Lung (tissue), 12 donors: ENCODE measurements around the gene KRTAP10-4. TPM values are rescaled to one million over a fixed set of nuclear protein-coding genes. Genes with fewer than 3 reads are reported as not detected.
"Not testable (repeated sequence)": the region's sequence is repeated elsewhere in the genome, so short reads cannot be mapped to it uniquely, and the experiment has no call there.

Experiments
- ATAC-seq: fragments of 200-7000 bp; cut with Tn5 transposase; one replicate; pipeline ENCODE4 v1.9.1; 2020; ENCODE audit warnings: moderate number of reproducible peaks; ENCODE audit not compliant: insufficient read depth, low FRiP score
- DNase-seq, 3 donors: peaks; one replicate each; pipeline ENCODE4 v3.0.0-alpha.2; 2013 to 2017
- H3K27ac ChIP-seq, 2 donors: one replicate each; pipeline ENCODE4 v1.5.1; 2013; ENCODE audit warnings: mild to moderate bottlenecking in 2 of 2, moderate library complexity in 2 of 2, control low read depth in 1 of 2, inconsistent platforms in 1 of 2, low read depth in 1 of 2, low read length in 1 of 2
- H3K27me3 ChIP-seq, 3 donors: one replicate each; pipeline ENCODE4 v1.5.1; 2013; ENCODE audit warnings: low read length in 2 of 3; ENCODE audit not compliant: control insufficient read depth in 3 of 3, insufficient read depth in 3 of 3
- H3K36me3 ChIP-seq, 4 donors: one replicate each; pipeline ENCODE4 v1.5.1; 2013; ENCODE audit warnings: low read length in 4 of 4, mild to moderate bottlenecking in 1 of 4, moderate library complexity in 1 of 4; ENCODE audit not compliant: control insufficient read depth in 4 of 4, insufficient read depth in 4 of 4
- H3K4me1 ChIP-seq, 5 donors: one replicate each; pipeline ENCODE4 v1.5.1; 2013; ENCODE audit warnings: low read length in 5 of 5, mild to moderate bottlenecking in 2 of 5, moderate library complexity in 1 of 5; ENCODE audit not compliant: control insufficient read depth in 5 of 5, insufficient read depth in 5 of 5
- H3K4me3 ChIP-seq: one replicate; pipeline ENCODE4 v1.5.1; 2013; ENCODE audit warnings: mild to moderate bottlenecking, control low read depth, moderate library complexity
- H3K9ac ChIP-seq, 2 donors: one replicate each; pipeline ENCODE4 v1.5.1; 2013; ENCODE audit warnings: low read length in 2 of 2, control low read depth in 1 of 2; ENCODE audit not compliant: insufficient read depth in 1 of 2
- H3K9me3 ChIP-seq, 4 donors: one replicate each; pipeline ENCODE4 v1.5.1; 2013; ENCODE audit warnings: low read length in 3 of 4, mild to moderate bottlenecking in 1 of 4, moderate library complexity in 1 of 4; ENCODE audit not compliant: control insufficient read depth in 4 of 4, insufficient read depth in 3 of 4
- CTCF ChIP-seq: IDR thresholded peaks from 2 replicates; pipeline ENCODE4 v1.5.1; 2012; ENCODE audit warnings: mild to moderate bottlenecking; ENCODE audit errors: control extremely low read depth, extremely low read depth
- WGBS, 2 donors: extraction: QIAGEN DNeasy Blood & Tissue Kit; methylation state at CpG; one replicate each; pipeline ENCODE4 v1.1.7; 2013; 5-methylcytosine and 5-hydroxymethylcytosine counted together
- polyA plus RNA-seq, 2 donors: library from polyadenylated mRNA; stranded (reverse); fragments of 200-250 nt; gene quantifications; one replicate each; pipeline ENCODE4 v1.2.1, GENCODE V29; 2013
- total RNA-seq, 2 donors: library from RNA; depleted of rRNA in 1 of 2; stranded (reverse); fragments of >200 nt in 1 of 2; gene quantifications; one replicate each; pipeline ENCODE4 v1.2.1, GENCODE V29; 2014 to 2021
- donor health status: control.
- donor health status: control.
- donor health status: Bipolar disorder and iron deficiency.
- donor health status: healthy.
- donor health status: DM: yes; HTN: yes; CAD: no.

The KRTAP10-4 gene
- total and polyA plus RNA-seq, 4 donors: not detected

DNA sequence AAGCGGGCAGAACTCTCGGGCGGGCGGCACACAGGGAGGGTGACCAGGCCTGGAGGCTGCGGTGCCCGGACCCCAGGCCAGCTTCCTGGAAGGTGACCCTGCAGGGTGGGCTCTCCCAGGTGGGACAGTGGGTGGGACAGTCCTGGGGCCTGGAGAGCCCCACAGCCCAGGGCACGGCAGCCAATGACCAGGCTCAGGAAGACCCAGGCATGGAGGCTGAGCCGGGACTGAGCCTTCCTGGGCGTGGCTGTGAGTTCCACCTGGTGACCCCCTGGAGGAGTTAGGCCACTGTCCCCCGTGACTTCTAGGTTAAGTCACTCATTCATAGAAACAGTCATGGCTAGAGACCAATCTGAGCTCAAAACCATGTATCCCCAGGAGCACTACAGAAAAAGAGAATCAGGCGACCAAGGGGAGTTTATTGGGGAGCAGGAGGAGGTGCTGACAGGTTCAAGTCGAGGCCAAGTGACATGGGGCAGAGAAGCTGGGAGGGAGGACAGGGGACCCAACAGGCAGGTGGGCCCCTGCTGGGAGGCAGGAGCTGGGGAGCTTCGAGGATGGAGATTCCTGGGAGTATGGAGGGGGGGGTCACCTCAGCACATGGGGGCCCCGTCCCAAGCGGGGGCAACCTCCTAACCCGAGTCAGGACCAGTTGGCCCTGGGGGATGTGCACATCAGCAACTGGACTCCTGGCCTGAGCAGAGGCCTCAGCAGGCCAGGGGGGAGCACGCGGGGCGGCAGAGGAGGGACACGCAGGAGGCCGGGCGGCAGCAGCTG lies 5.7 kb downstream of the KRTAP10-4 start:
- peaks cover 0 to 36% (median 5%) of the 10 kb centered on the region in 4 donors for H3K9me3 ChIP-seq
- no peak overlapping the region for H3K9ac ChIP-seq
- ATAC-seq (no peak), DNase-seq (no peak)
- no peak overlapping the region for H3K27ac ChIP-seq
- H3K27me3 ChIP-seq: peaks cover 0 to 6% (median 6%) of the 10 kb centered on the region in 3 donors
- no peak overlapping the region for H3K4me3 ChIP-seq
- H3K36me3 ChIP-seq: no peaks in the 10 kb centered on the region
- 74 to 77% methylated on average over 20 to 22 of the region's 22 CpGs for whole genome bisulfite sequencing, 2 donors
- no peaks in the 10 kb centered on the region for H3K4me1 ChIP-seq
- TF ChIP-seq CTCF: no peak

- Histone ChIP-seq H3K27me3 (peaks cover 2 to 6% (median 6%) of the 10 kb centered on the region in 3 donors), H3K4me1 (no peaks in the 10 kb centered on the region), H3K27ac (no peak overlapping the region), H3K9ac (no peak overlapping the region), H3K9me3 (peaks cover 0 to 36% (median 5%) of the 10 kb centered on the region in 4 donors), H3K36me3 (no peaks in the 10 kb centered on the region), H3K4me3 (no peak overlapping the region)
- TF ChIP-seq CTCF: no peak
- WGBS, 2 donors: 75% methylated on average over 7 of the region's 7 CpGs
- no peak for ATAC-seq
- DNase-seq: no peak
Observed at GRCh38 chr21:44579833-44580144, 6.3 kb downstream of the KRTAP10-4 start.

GRCh38 chr21:44580231-44580821 lies 6.8 kb downstream of the KRTAP10-4 start, which contains the start of gene KRTAP10-5:
Gene KRTAP10-5, minus strand, starts transcription at chr21:44580604. Its CDS starts 26 bp downstream, at chr21:44580578.
- not testable (repeated sequence) for H3K9ac ChIP-seq, ATAC-seq, DNase-seq, H3K27me3 ChIP-seq, H3K36me3 ChIP-seq, H3K4me1 ChIP-seq, H3K4me3 ChIP-seq, H3K27ac ChIP-seq
- peaks cover 0 to 36% (median 5%) of the 10 kb centered on the region in 4 donors for H3K9me3 ChIP-seq
- 41 to 44% methylated on average over 18 to 19 of the region's 19 CpGs for WGBS, 2 donors

DNA sequence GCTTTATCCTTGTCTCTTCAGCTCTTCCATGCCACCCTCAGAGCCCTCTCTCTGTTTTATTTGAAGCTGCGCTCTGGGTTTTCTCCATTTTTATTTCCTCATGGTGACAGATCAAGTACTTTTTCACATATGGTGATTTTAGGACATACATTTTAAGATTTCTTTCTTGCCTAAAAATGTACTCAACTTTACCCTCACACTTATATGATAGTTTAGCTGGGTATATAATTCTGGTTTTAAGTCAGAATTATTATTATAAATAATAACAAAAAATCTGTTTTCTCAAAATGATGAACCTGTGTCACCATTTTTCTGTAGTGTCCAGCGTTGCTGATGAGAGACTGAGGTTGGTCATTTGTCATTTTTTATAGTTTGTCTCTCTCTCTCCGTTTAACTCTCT lies 7.6 kb downstream of the KRTAP10-4 start:
- TF ChIP-seq CTCF: no peak
- H3K9me3 ChIP-seq: peaks cover 0 to 35% (median 5%) of the 10 kb centered on the region in 4 donors
- H3K4me3 ChIP-seq: no peak overlapping the region
- no peak overlapping the region for H3K27ac ChIP-seq
- H3K36me3 ChIP-seq: no peaks in the 10 kb centered on the region
- no peak for DNase-seq
- no peak for ATAC-seq
- H3K4me1 ChIP-seq: no peaks in the 10 kb centered on the region
- peaks cover 2 to 6% (median 6%) of the 10 kb centered on the region in 3 donors for H3K27me3 ChIP-seq
- H3K9ac ChIP-seq: no peak overlapping the region
- 85 to 87% methylated on average over 3 of the region's 3 CpGs for WGBS, 2 donors
